Thymus (tissue), 11 donors: ENCODE data around the gene OR14I1. TPM values are rescaled to one million over a fixed set of nuclear protein-coding genes. Genes with fewer than 3 reads are reported as not detected.

Experiments
- DNase-seq, 9 donors: peaks; one replicate each; pipeline ENCODE4 v3.0.0-alpha.2; 2013; ENCODE audit warnings: low spot score in 9 of 9, low read depth in 6 of 9, missing footprints in 1 of 9
- H3K27ac ChIP-seq, 2 donors: one replicate each; pipeline ENCODE4 v1.5.1; 2013; ENCODE audit warnings: control low read depth in 1 of 2, low read depth in 1 of 2, low read length in 1 of 2, mild to moderate bottlenecking in 1 of 2, moderate library complexity in 1 of 2
- H3K27me3 ChIP-seq, 2 donors: one replicate each; pipeline ENCODE4 v1.5.1; 2013; ENCODE audit warnings: low read length in 1 of 2; ENCODE audit not compliant: control insufficient read depth in 2 of 2, insufficient read depth in 1 of 2
- H3K36me3 ChIP-seq, 2 donors: one replicate each; pipeline ENCODE4 v1.5.1; 2013; ENCODE audit warnings: low read length in 1 of 2, mild to moderate bottlenecking in 1 of 2, moderate library complexity in 1 of 2; ENCODE audit not compliant: control insufficient read depth in 2 of 2, insufficient read depth in 2 of 2
- H3K4me1 ChIP-seq, 2 donors: one replicate each; pipeline ENCODE4 v1.5.1; 2013; ENCODE audit warnings: low read length in 2 of 2; ENCODE audit not compliant: control insufficient read depth in 2 of 2, insufficient read depth in 2 of 2
- H3K4me3 ChIP-seq, 2 donors: one replicate each; pipeline ENCODE4 v1.5.1; 2013; ENCODE audit warnings: low read length in 2 of 2, control low read depth in 1 of 2, mild to moderate bottlenecking in 1 of 2
- H3K9me3 ChIP-seq, 2 donors: one replicate each; pipeline ENCODE4 v1.5.1; 2013; ENCODE audit warnings: low read length in 1 of 2, mild to moderate bottlenecking in 1 of 2; ENCODE audit not compliant: control insufficient read depth in 2 of 2, insufficient read depth in 1 of 2
- WGBS: extraction: QIAGEN DNeasy Blood & Tissue Kit; methylation state at CpG from one replicate; pipeline ENCODE4 v1.1.7; 2013; 5-methylcytosine and 5-hydroxymethylcytosine counted together
- polyA plus RNA-seq: library from polyadenylated mRNA; stranded (reverse); fragments of 200-250 nt; gene quantifications from one replicate; pipeline ENCODE4 v1.2.3, GENCODE V29; 2013
- total RNA-seq: library from RNA; stranded (reverse); fragments of 120-200 nt; gene quantifications from one replicate; pipeline ENCODE4 v1.2.4, GENCODE V29; 2013
- donor health status: healthy.

OR14I1 gene
- total and polyA plus RNA-seq, 2 donors = not detected

DNA sequence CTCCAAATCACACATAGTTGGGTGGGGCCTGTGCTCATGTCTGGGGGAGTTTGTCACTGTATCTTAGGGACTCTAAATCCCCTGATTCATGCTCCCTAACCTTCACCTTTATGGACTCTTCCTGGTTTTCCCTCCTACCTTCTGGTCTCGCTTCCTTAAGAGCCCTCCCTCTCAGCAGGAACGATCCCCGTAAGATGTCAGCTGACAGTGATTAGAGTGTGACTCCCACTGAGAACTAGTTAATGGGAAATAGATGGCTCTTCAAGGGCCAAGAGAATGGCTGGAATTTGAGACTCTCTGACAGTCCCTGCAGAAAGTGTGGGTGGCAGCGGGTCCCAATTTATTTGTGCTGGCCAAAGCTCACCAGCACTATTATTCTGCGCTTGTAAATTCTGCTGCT, 31.0 kb upstream of the OR14I1 start:
- no peak overlapping the region for H3K4me3 ChIP-seq
- H3K4me1 ChIP-seq = no peaks in the 10 kb centered on the region
- H3K27ac ChIP-seq = no peak overlapping the region
- 89% methylated on average over 5 of the region's 5 CpGs for WGBS
- H3K27me3 ChIP-seq = no peaks in the 10 kb centered on the region
- H3K9me3 ChIP-seq = peaks cover 0 to 3% of the 10 kb centered on the region in 2 donors
- DNase-seq = no peak
- no peaks in the 10 kb centered on the region for H3K36me3 ChIP-seq

GRCh38 chr1:248730507-248731335, 28.2 kb upstream of the OR14I1 start:
- H3K36me3 ChIP-seq = no peaks in the 10 kb centered on the region
- H3K27ac ChIP-seq = no peak overlapping the region
- no peak for DNase-seq
- WGBS = 87% methylated on average over 13 of the region's 13 CpGs
- H3K9me3 ChIP-seq = peaks cover 0 to 3% of the 10 kb centered on the region in 2 donors
- H3K4me1 ChIP-seq = no peaks in the 10 kb centered on the region
- no peak overlapping the region for H3K4me3 ChIP-seq
- H3K27me3 ChIP-seq = no peaks in the 10 kb centered on the region

GRCh38 chr1:248714248-248714647, 11.7 kb upstream of the OR14I1 start:
- no peak for DNase-seq
- Histone ChIP-seq H3K4me3 (no peak overlapping the region), H3K36me3 (no peaks in the 10 kb centered on the region), H3K27me3 (no peaks in the 10 kb centered on the region), H3K4me1 (no peaks in the 10 kb centered on the region), H3K9me3 (peaks cover 0 to 11% of the 10 kb centered on the region in 2 donors), H3K27ac (no peak overlapping the region)
- WGBS = 56% methylated on average over 3 of the region's 3 CpGs

- peaks cover 0 to 11% of the 10 kb centered on the region in 2 donors for H3K9me3 ChIP-seq
- DNase-seq = no peak
- WGBS = 83% methylated on average over 4 of the region's 4 CpGs
- H3K4me3 ChIP-seq = no peak overlapping the region
- H3K27me3 ChIP-seq = no peaks in the 10 kb centered on the region
- no peaks in the 10 kb centered on the region for H3K4me1 ChIP-seq
- H3K27ac ChIP-seq = no peak overlapping the region
- H3K36me3 ChIP-seq = no peaks in the 10 kb centered on the region
Measured at GRCh38 chr1:248710305-248710900, 7.8 kb upstream of the OR14I1 start.

- 96% methylated on average over 2 of the region's 2 CpGs for WGBS
- H3K4me1 ChIP-seq = no peaks in the 10 kb centered on the region
- no peak for DNase-seq
- no peak overlapping the region for H3K27ac ChIP-seq
- H3K4me3 ChIP-seq = no peak overlapping the region
- H3K9me3 ChIP-seq = peaks cover 0 to 1% of the 10 kb centered on the region in 2 donors
- H3K36me3 ChIP-seq = no peaks in the 10 kb centered on the region
- H3K27me3 ChIP-seq = no peaks in the 10 kb centered on the region
Measured at GRCh38 chr1:248704606-248705005, 2.0 kb upstream of the OR14I1 start.

DNA sequence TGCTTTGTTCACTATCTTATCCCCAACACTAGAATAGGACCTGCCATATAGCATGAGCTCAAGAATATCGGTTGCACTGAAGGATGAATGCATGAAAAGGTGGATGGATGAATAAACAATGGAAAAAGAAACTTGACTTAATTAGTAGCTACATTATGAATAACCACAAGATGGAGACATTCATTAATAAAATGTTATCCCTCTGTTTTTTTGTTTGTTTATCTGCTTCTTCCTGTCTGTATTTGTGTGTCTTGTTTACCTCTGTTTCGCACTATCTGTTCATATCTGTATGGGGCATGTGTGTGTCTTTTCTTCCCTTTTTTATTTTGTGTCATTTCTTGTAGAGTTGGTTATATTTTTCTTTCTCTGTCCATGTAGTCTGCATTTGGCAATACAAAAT, 1.1 kb upstream of the OR14I1 start:
- Histone ChIP-seq H3K9me3 (no peaks in the 10 kb centered on the region), H3K4me3 (no peak overlapping the region), H3K36me3 (no peaks in the 10 kb centered on the region), H3K27me3 (no peaks in the 10 kb centered on the region), H3K27ac (no peak overlapping the region), H3K4me1 (no peaks in the 10 kb centered on the region)
- WGBS = 68% methylated on average over 2 of the region's 2 CpGs
- no peak for DNase-seq

GRCh38 chr1:248699099-248699498, 3.5 kb downstream of the OR14I1 start:
- H3K9me3 ChIP-seq = peaks cover 0 to 4% of the 10 kb centered on the region in 2 donors
- 92% methylated on average over 1 of the region's 1 CpG for WGBS
- H3K27me3 ChIP-seq = no peaks in the 10 kb centered on the region
- no peak for DNase-seq
- no peak overlapping the region for H3K27ac ChIP-seq
- H3K4me3 ChIP-seq = no peak overlapping the region
- no peaks in the 10 kb centered on the region for H3K36me3 ChIP-seq
- no peaks in the 10 kb centered on the region for H3K4me1 ChIP-seq

- Histone ChIP-seq H3K4me1 (no peaks in the 10 kb centered on the region), H3K27me3 (no peaks in the 10 kb centered on the region), H3K27ac (no peak overlapping the region), H3K9me3 (peaks cover 0 to 4% of the 10 kb centered on the region in 2 donors), H3K4me3 (no peak overlapping the region), H3K36me3 (no peaks in the 10 kb centered on the region)
- no peak for DNase-seq
- WGBS = 91% methylated on average over 6 of the region's 6 CpGs
Measured at GRCh38 chr1:248697907-248698306, 4.7 kb downstream of the OR14I1 start.

DNA sequence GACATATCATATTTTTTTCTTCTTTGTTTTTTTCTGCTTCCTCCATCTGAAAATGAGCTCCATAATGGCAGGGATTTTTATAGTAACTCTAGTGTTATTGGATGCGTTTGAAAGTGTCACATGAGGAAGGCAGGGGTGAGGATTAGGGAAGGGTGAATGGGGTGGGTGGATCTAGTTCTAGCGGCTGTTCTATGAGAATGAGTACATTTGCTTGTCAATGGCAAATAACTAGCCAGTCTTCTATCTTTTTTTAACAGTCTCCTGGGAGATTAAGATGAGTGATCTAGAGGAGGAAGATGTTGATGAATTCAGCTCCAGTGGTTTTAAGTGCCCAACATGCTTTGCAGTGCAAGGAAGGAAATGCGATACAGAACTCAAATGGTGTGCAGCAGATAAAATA, 5.8 kb downstream of the OR14I1 start:
- no peaks in the 10 kb centered on the region for H3K36me3 ChIP-seq
- DNase-seq = no peak
- H3K9me3 ChIP-seq = peaks cover 0 to 10% of the 10 kb centered on the region in 2 donors
- no peak overlapping the region for H3K4me3 ChIP-seq
- H3K27me3 ChIP-seq = no peaks in the 10 kb centered on the region
- H3K27ac ChIP-seq = no peak overlapping the region
- H3K4me1 ChIP-seq = no peaks in the 10 kb centered on the region
- whole genome bisulfite sequencing = 94% methylated on average over 3 of the region's 3 CpGs
